H1 (cell line): ENCODE data around the gene PLD6. TPM values are rescaled to one million over a fixed set of nuclear protein-coding genes. Genes with fewer than 3 reads are reported as not detected.

Experiments used
- CTCF ChIA-PET: fragments of 300-600 bp; sonication (Branson Sonifier 250); formaldehyde crosslinking; loops from one replicate; lab custom pipeline; 2021; ENCODE audit not compliant: partially characterized antibody; lab: Charles Lee
- POLR2A ChIA-PET: fragments of 300-600 bp; sonication (Branson Sonifier 250); formaldehyde crosslinking; loops from one replicate; lab custom pipeline; 2021; ENCODE audit warnings: inconsistent platforms; ENCODE audit not compliant: partially characterized antibody; lab: Charles Lee
- DNase-seq, 2 experiments: peaks; one replicate each; pipeline versions ENCODE4 v3.0.0 to v3.0.0-alpha.2; 2010 to 2022; ENCODE audit warnings: low spot score in 2 of 2, low read depth in 1 of 2, mixed read lengths in 1 of 2
- FAIRE-seq: peaks from 2 replicates; lab custom pipeline; 2011; peaks lifted over from hg19 to GRCh38; lab: Jason Lieb, UNC
- H2AFZ ChIP-seq: 2 replicates; pipeline ENCODE4 v1.8.1; 2012; ENCODE audit warnings: low read length, inconsistent platforms
- H2AK5ac ChIP-seq: 2 replicates; pipeline ENCODE4 v1.6.1; 2013; ENCODE audit warnings: low read depth, low read length
- H2BK120ac ChIP-seq: replicated peaks from 2 replicates; pipeline ENCODE3; 2013; ENCODE audit warnings: low read depth, low read length, inconsistent platforms
- H2BK12ac ChIP-seq: 2 replicates; pipeline ENCODE4 v1.6.1; 2013; ENCODE audit warnings: low read depth, low read length
- H2BK15ac ChIP-seq: 2 replicates; pipeline ENCODE4 v1.6.1; 2013; ENCODE audit warnings: low read length
- H2BK20ac ChIP-seq: 2 replicates; pipeline ENCODE4 v1.6.1; 2013; ENCODE audit warnings: low read length
- H2BK5ac ChIP-seq: 2 replicates; pipeline ENCODE4 v1.6.1; 2013; ENCODE audit warnings: low read depth, low read length
- H3K14ac ChIP-seq: 2 replicates; pipeline ENCODE4 v1.6.1; 2013; ENCODE audit warnings: inconsistent platforms; ENCODE audit not compliant: insufficient read length
- H3K18ac ChIP-seq: 2 replicates; pipeline ENCODE4 v1.6.1; 2013; ENCODE audit warnings: low read length; ENCODE audit errors: extremely low read depth
- H3K23ac ChIP-seq: 2 replicates; pipeline ENCODE4 v1.6.1; 2013; ENCODE audit warnings: inconsistent platforms; ENCODE audit not compliant: insufficient read length
- H3K23me2 ChIP-seq: 2 replicates; pipeline ENCODE4 v1.6.1; 2013; ENCODE audit warnings: low read depth, low read length
- H3K27ac ChIP-seq: 2 replicates; pipeline ENCODE4 v1.6.1; 2011; ENCODE audit warnings: low read depth, low read length, inconsistent platforms
- H3K27me3 ChIP-seq, 4 experiments: replicated peaks in 1 of 4; 1 replicate in 1 of 4; 2 replicates in 3 of 4; pipeline versions ENCODE4 v1.6.1 to v1.8.1; 2011 to 2013; ENCODE audit warnings: low read length in 3 of 4, mild to moderate bottlenecking in 3 of 4, inconsistent platforms in 2 of 4, mixed read lengths in 2 of 4, moderate library complexity in 1 of 4; ENCODE audit not compliant: control insufficient read depth in 3 of 4, insufficient read depth in 3 of 4; ENCODE audit errors: extremely low read depth in 1 of 4
- H3K36me3 ChIP-seq, 4 experiments: 2 replicates each; pipeline versions ENCODE4 v1.6.1 to v1.8.1; 2011 to 2013; ENCODE audit warnings: mild to moderate bottlenecking in 4 of 4, low read length in 3 of 4, moderate library complexity in 2 of 4, control low read depth in 1 of 4, inconsistent platforms in 1 of 4; ENCODE audit not compliant: insufficient read depth in 4 of 4, control insufficient read depth in 2 of 4
- H3K4ac ChIP-seq: replicated peaks from 2 replicates; pipeline ENCODE3; 2013; ENCODE audit warnings: low read length, low read depth, mixed read lengths, inconsistent platforms; ENCODE audit not compliant: insufficient read length
- H3K4me1 ChIP-seq, 4 experiments: replicated peaks in 1 of 4; 1 replicate in 1 of 4; 2 replicates in 3 of 4; pipeline versions ENCODE4 v1.6.1 to v1.8.1; 2011 to 2013; ENCODE audit warnings: low read length in 3 of 4, inconsistent platforms in 2 of 4, mixed read lengths in 1 of 4; ENCODE audit not compliant: insufficient read depth in 4 of 4, control insufficient read depth in 3 of 4
- H3K4me2 ChIP-seq, 2 experiments: 2 replicates each; pipeline versions ENCODE4 v1.6.1 to v1.8.1; 2011 to 2013; ENCODE audit warnings: low read depth in 2 of 2, low read length in 2 of 2, control low read depth in 1 of 2, inconsistent platforms in 1 of 2, mild to moderate bottlenecking in 1 of 2; ENCODE audit not compliant: insufficient read depth in 1 of 2
- H3K4me3 ChIP-seq, 4 experiments: fragments of 200-600, 300-600 bp in 1 of 4; sonication (generic), shearing (Covaris generic), sonication (Bioruptor Twin) in 1 of 4; 2 replicates each; pipeline versions ENCODE4 v1.5.1 to v1.8.1; 2011 to 2016; ENCODE audit warnings: low read length in 4 of 4, low read depth in 3 of 4, control low read depth in 2 of 4, inconsistent platforms in 2 of 4, mild to moderate bottlenecking in 2 of 4, mixed read lengths in 1 of 4, moderate library complexity in 1 of 4; ENCODE audit not compliant: insufficient read depth in 2 of 4; ENCODE audit errors: extremely low read depth in 1 of 4
- H3K56ac ChIP-seq: replicated peaks from 2 replicates; pipeline ENCODE3; 2013; ENCODE audit warnings: low read depth, mild to moderate bottlenecking, mixed read lengths, low read length, inconsistent platforms; ENCODE audit not compliant: insufficient read length
- H3K79me1 ChIP-seq: 2 replicates; pipeline ENCODE4 v1.6.1; 2013; ENCODE audit warnings: low read depth, low read length, control low read depth
- H3K79me2 ChIP-seq, 2 experiments: 2 replicates each; pipeline versions ENCODE4 v1.6.1 to v1.8.1; 2012 to 2013; ENCODE audit warnings: low read length in 2 of 2, mild to moderate bottlenecking in 2 of 2, inconsistent platforms in 1 of 2; ENCODE audit not compliant: insufficient read depth in 2 of 2, control insufficient read depth in 1 of 2
- H3K9ac ChIP-seq, 4 experiments: replicated peaks in 1 of 4; 1 replicate in 1 of 4; 2 replicates in 3 of 4; pipeline versions ENCODE4 v1.6.1 to v1.8.1; 2011 to 2013; ENCODE audit warnings: low read depth in 3 of 4, low read length in 3 of 4, control low read depth in 2 of 4, mild to moderate bottlenecking in 2 of 4, moderate library complexity in 2 of 4, inconsistent platforms in 1 of 4; ENCODE audit errors: extremely low read depth in 1 of 4
- H3K9me3 ChIP-seq, 2 experiments: 2 replicates each; pipeline versions ENCODE4 v1.6.1 to v1.8.1; 2012 to 2013; ENCODE audit warnings: mild to moderate bottlenecking in 2 of 2, moderate library complexity in 2 of 2, control low read depth in 1 of 2, inconsistent platforms in 1 of 2, low read depth in 1 of 2, low read length in 1 of 2, mixed read lengths in 1 of 2; ENCODE audit not compliant: insufficient read depth in 2 of 2
- H4K20me1 ChIP-seq, 2 experiments: replicated peaks in 1 of 2; 2 replicates each; pipeline versions ENCODE3 to v1.8.1; 2011 to 2013; ENCODE audit warnings: inconsistent platforms in 2 of 2, low read length in 2 of 2, mild to moderate bottlenecking in 1 of 2; ENCODE audit not compliant: insufficient read depth in 2 of 2, control insufficient read depth in 1 of 2
- H4K5ac ChIP-seq: 2 replicates; pipeline ENCODE4 v1.6.1; 2013; ENCODE audit warnings: low read length, low read depth, mixed read lengths, inconsistent platforms; ENCODE audit not compliant: insufficient read length
- H4K8ac ChIP-seq: 2 replicates; pipeline ENCODE4 v1.8.0; 2013; ENCODE audit warnings: mild to moderate bottlenecking, moderate library complexity, low read length, inconsistent platforms; ENCODE audit not compliant: insufficient read depth; ENCODE audit errors: extremely low read depth
- H4K91ac ChIP-seq: replicated peaks from 2 replicates; pipeline ENCODE3; 2013; ENCODE audit warnings: low read length, mixed read lengths, inconsistent platforms; ENCODE audit not compliant: insufficient read length
- ATF2 ChIP-seq: IDR thresholded peaks from 2 replicates; pipeline ENCODE4 v1.6.1; 2012; ENCODE audit warnings: low read length, inconsistent platforms
- FOSL1 ChIP-seq: IDR thresholded peaks from 2 replicates; pipeline ENCODE4 v1.6.1; 2011; ENCODE audit warnings: mild to moderate bottlenecking, low read depth, low read length, moderate library complexity; ENCODE audit not compliant: insufficient read depth
- HDAC2 ChIP-seq, 2 experiments: fragments of 300-600 bp in 1 of 2; sonication (generic) in 1 of 2; IDR thresholded peaks; 2 replicates each; pipeline ENCODE4 v1.6.1; 2011 to 2012; ENCODE audit warnings: low read depth in 2 of 2, low read length in 2 of 2, mild to moderate bottlenecking in 2 of 2, moderate library complexity in 2 of 2, borderline replicate concordance in 1 of 2, inconsistent platforms in 1 of 2
- NANOG ChIP-seq: IDR thresholded peaks from 2 replicates; pipeline ENCODE4 v1.6.1; 2011; ENCODE audit warnings: low read length, low read depth, mild to moderate bottlenecking, inconsistent platforms; ENCODE audit not compliant: insufficient read depth, poor library complexity, severe bottlenecking
- RAD21 ChIP-seq, 2 experiments: IDR thresholded peaks in 1 of 2; conservative IDR thresholded peaks in 1 of 2; 2 replicates each; pipeline ENCODE4 v1.6.1; 2011; ENCODE audit warnings: low read depth in 2 of 2, low read length in 2 of 2, improper control_type of control experiment in 1 of 2, inconsistent platforms in 1 of 2, mild to moderate bottlenecking in 1 of 2, moderate library complexity in 1 of 2
- RFX5 ChIP-seq: IDR thresholded peaks from 2 replicates; pipeline ENCODE4 v1.6.1; 2011; ENCODE audit warnings: low read depth, low read length, improper control_type of control experiment, borderline replicate concordance
- SAP30 ChIP-seq: fragments of 300-600 bp; sonication (generic); IDR thresholded peaks from 2 replicates; pipeline ENCODE4 v1.7.1; 2012; ENCODE audit warnings: low read length, moderate library complexity, mild to moderate bottlenecking, inconsistent platforms; ENCODE audit not compliant: insufficient read depth, insufficient replicate concordance
- SIN3A ChIP-seq, 2 experiments: IDR thresholded peaks in 1 of 2; conservative IDR thresholded peaks in 1 of 2; 2 replicates each; pipeline ENCODE4 v1.6.1; 2011 to 2012; ENCODE audit warnings: low read length in 2 of 2, improper control_type of control experiment in 1 of 2, low read depth in 1 of 2, mild to moderate bottlenecking in 1 of 2
- SIRT6 ChIP-seq: IDR thresholded peaks from one replicate; pipeline ENCODE4 v1.7.1; 2012; ENCODE audit warnings: low read length, inconsistent platforms
- SP4 ChIP-seq: IDR thresholded peaks from 2 replicates; pipeline ENCODE4 v1.6.1; 2012; ENCODE audit warnings: low read length, inconsistent platforms
- SUZ12 ChIP-seq: fragments of 200-600 bp; sonication (generic); IDR thresholded peaks from 2 replicates; pipeline ENCODE4 v1.6.1; 2012; ENCODE audit warnings: mild to moderate bottlenecking, inconsistent platforms, low read length, moderate library complexity, mixed read lengths
- WGBS, 2 experiments: shearing (Covaris generic) in 1 of 2; methylation state at CpG; one replicate each; pipeline versions ENCODE4 v1.1.6 to v1.1.7; 2013 to 2015; ENCODE audit warnings: low lambda C conversion rate in 2 of 2, mixed read lengths in 2 of 2, inconsistent platforms in 1 of 2, low coverage in 1 of 2, missing lambda C conversion rate in 1 of 2; ENCODE audit not compliant: insufficient replicate concordance in 2 of 2, insufficient coverage in 1 of 2, insufficient read length in 1 of 2; ENCODE audit errors: extremely low coverage in 1 of 2, missing lambda C conversion rate in 1 of 2; 5-methylcytosine and 5-hydroxymethylcytosine counted together
- polyA plus RNA-seq, 7 experiments: library from polyadenylated mRNA; depleted of rRNA in 3 of 7; stranded (reverse) in 5 of 7; unstranded in 2 of 7; fragments of >200 nt in 5 of 7; fragments of 200-250 nt in 2 of 7; gene quantifications; 1 replicate in 5 of 7; 2 replicates in 1 of 7; 4 replicates in 1 of 7; pipeline versions ENCODE4 v1.2.1 to v1.2.3, GENCODE V29; 2011 to 2013; ENCODE audit warnings: missing spikeins in 2 of 7, mixed read lengths in 2 of 7
- total RNA-seq: library from RNA; stranded (reverse); fragmentation: NEBNext Ultra II Directional; extraction: Animal tissue kit (Norgen Biotek cat#: 25700); gene quantifications from 2 replicates; pipeline ENCODE4 v1.2.1, GENCODE V29; 2021

PLD6 gene
- total and polyA plus RNA-seq, 2 of the 8 experiments (the other 6 are each of a cell fraction or from before 2014, with no cell fraction given) = 0.20 to 0.22 TPM

- POLR2A ChIA-PET = no interaction called here
- FAIRE-seq (no peak), DNase-seq (no peak)
- Histone ChIP-seq H3K4me2 (no peak overlapping the region), H2BK5ac (no peak overlapping the region), H4K91ac (no peak overlapping the region), H3K79me2 (no peaks in the 10 kb centered on the region), H3K36me3 (peaks cover 5 to 30% (median 17%) of the 10 kb centered on the region in 4 experiments; a peak in 7 of 8 replicates), H3K4me3 (no peak overlapping the region), H3K27ac (no peak overlapping the region), H3K23ac (no peak overlapping the region), H2BK12ac (no peak overlapping the region), H4K20me1 (peaks cover 0 to 3% of the 10 kb centered on the region in 2 experiments), H3K79me1 (no peaks in the 10 kb centered on the region), H3K18ac (no peak overlapping the region), H3K23me2 (no peaks in the 10 kb centered on the region), H2AFZ (no peak overlapping the region), H2BK120ac (no peak overlapping the region), H2BK15ac (no peak overlapping the region), H2AK5ac (no peak overlapping the region), H3K9ac (no peak overlapping the region), H3K4ac (no peak overlapping the region), H4K5ac (no peak overlapping the region), H3K9me3 (no peaks in the 10 kb centered on the region), H4K8ac (no peak overlapping the region), H3K14ac (no peak overlapping the region), H2BK20ac (no peak overlapping the region), H3K56ac (no peak overlapping the region), H3K27me3 (no peaks in the 10 kb centered on the region), H3K4me1 (no peaks in the 10 kb centered on the region)
- 89% methylated on average over 5 of the region's 5 CpGs; no CpG with 5 or more reads in 1 of the 2 experiments for WGBS, 2 experiments
- TF ChIP-seq SIRT6 = no peak
- no peak for TF ChIP-seq RAD21 (IDR thresholded peaks at IDR 0.05 in 1 of 2, conservative IDR thresholded peaks at IDR 0.05 in 1 of 2; ENCODE audit: low read depth in 2 of 2, low read length in 2 of 2)
- TF ChIP-seq RFX5 = no peak
- no peak for TF ChIP-seq ATF2
- no peak for TF ChIP-seq SIN3A (conservative IDR thresholded peaks at IDR 0.05 in 1 of 2, IDR thresholded peaks at IDR 0.05 in 1 of 2; ENCODE audit: low read depth in 1 of 2, low read length in 2 of 2)
- no peak for TF ChIP-seq HDAC2 (IDR thresholded peaks at IDR 0.05; ENCODE audit: borderline replicate concordance in 1 of 2, low read depth in 2 of 2, low read length in 2 of 2)
- no peak for TF ChIP-seq NANOG
- TF ChIP-seq SP4 = no peak
- TF ChIP-seq SUZ12 = no peak
- no peak for TF ChIP-seq SAP30
- TF ChIP-seq FOSL1 = no peak
- CTCF ChIA-PET = interaction anchor here (1.0 to 6.8 kb wide), 3 partner anchors 9 to 18 kb away, joined by 4 to 67 read pairs (median 4); no protein-coding TSS in a partner anchor
Measured at GRCh38 chr17:17154556-17154955, 51.6 kb downstream of the PLD6 start.
